WI38 (cell line): ENCODE data around the gene CDT1.

Experiments
- H3K4me3 ChIP-seq: 2 replicates; pipeline ENCODE4 v1.5.1; 2011; ENCODE audit warnings: low read depth, mild to moderate bottlenecking, control low read depth, low read length
- TF ChIP-seq, protein P1 (sequence below): IDR thresholded peaks from 2 replicates; pipeline ENCODE4 v1.5.1; 2012; ENCODE audit warnings: low read depth, mild to moderate bottlenecking, control low read depth, low read length

The CDT1 gene

DNA sequence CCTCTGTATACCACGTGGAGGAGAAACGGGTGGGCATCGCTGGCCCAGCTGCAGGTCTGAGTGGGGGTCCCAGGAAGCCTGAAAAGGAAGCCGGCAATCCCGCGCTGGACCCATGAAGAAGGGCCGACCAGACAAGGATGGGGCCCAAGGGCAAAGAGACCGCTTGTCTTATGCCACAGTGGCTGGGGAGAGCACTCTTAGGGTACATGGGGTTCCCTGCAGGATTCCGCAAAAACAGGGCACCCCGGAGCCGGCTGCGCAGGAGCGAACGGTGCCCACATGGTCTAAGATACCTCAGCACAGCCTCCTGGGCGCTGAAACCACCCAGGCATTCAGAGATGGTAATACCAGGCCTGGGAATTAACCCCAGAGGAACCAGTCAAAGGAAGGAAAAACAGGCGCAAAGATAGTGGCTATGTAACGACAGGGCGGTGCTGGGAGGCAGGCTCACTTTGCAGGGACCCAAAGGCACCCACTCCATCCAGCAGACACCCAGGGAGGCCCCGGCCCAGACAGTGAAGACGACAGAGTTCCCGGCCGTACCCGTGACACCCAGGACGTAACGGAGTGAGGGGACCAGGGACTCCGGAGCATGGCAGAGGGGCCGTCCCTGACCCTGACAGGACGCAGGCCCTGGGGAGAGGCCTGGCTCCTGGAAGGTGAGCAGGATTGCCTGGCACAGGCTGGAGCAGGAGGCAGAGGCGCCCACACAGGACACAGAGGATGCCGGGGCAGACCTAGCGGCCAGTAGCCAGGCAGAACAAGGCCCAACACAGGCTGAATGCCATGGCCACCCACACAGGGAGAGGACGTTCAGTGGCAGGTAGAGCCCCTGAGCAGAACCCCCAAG lies 28.8 kb upstream of the CDT1 start:
- H3K4me3 ChIP-seq: peak overlapping the region; percentile 51
- TF ChIP-seq, protein P1, sequence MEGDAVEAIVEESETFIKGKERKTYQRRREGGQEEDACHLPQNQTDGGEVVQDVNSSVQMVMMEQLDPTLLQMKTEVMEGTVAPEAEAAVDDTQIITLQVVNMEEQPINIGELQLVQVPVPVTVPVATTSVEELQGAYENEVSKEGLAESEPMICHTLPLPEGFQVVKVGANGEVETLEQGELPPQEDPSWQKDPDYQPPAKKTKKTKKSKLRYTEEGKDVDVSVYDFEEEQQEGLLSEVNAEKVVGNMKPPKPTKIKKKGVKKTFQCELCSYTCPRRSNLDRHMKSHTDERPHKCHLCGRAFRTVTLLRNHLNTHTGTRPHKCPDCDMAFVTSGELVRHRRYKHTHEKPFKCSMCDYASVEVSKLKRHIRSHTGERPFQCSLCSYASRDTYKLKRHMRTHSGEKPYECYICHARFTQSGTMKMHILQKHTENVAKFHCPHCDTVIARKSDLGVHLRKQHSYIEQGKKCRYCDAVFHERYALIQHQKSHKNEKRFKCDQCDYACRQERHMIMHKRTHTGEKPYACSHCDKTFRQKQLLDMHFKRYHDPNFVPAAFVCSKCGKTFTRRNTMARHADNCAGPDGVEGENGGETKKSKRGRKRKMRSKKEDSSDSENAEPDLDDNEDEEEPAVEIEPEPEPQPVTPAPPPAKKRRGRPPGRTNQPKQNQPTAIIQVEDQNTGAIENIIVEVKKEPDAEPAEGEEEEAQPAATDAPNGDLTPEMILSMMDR: no peak

DNA sequence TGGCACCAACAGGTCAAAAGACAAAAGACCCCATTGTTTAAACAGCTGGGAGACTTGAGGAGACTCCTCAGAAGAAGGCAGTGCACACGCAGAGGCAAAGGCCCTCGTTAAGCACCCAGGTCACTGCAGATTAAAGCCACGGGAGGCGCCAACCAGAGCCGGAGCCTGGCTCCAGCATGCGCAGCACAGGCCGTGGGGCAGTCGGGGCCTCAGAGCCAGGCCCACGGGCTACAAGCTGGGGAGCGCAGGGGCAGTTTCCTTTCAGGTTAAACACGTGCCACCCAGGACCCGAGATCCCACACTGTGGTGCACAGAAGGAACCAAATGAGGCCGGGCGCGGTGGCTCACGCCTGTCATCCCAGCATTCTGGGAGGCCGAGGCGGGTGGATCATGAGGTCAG lies 27.8 kb upstream of the CDT1 start:
- TF ChIP-seq, protein P1: no peak
- H3K4me3 ChIP-seq: no peak overlapping the region

DNA sequence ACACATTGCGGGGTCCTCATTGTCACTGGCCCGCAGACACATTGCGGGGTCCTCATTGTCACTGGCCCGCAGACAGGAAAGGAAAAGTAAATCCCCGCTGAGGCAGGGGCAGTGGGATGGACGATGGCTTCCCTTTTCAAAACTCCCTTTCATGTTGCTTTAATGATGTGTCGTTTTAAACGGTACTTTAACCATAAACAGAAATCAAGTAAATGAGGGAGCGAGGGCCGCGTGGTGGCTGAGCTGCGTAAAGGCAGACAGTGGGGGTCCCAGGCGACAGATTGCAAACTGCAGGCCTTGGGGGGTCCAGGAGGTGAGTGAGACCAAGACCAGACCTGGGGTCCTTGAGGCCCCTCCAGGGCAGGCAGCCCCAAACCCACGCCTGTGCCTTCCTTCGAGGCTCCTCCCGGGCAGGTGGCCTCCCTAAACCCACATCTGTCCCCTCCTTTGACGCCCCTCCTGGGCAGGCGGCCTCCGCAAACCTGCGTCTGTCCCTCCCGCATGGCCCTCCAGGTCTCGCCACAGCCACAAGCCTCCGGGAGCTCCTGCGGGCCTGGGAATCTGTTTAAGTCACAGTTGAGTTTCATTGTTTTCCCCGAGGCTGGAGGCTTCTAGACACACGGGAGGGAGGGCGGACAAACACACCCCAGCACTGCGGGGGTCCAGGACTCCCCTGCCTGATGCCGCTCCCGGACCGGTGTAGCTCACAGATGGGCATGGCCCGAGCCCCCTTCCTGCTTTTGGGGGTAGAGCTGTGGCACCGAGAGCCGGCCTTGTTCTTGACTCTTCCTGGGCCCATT lies 25.9 kb upstream of the CDT1 start:
- TF ChIP-seq, protein P1: no peak
- H3K4me3 ChIP-seq: no peak overlapping the region

DNA sequence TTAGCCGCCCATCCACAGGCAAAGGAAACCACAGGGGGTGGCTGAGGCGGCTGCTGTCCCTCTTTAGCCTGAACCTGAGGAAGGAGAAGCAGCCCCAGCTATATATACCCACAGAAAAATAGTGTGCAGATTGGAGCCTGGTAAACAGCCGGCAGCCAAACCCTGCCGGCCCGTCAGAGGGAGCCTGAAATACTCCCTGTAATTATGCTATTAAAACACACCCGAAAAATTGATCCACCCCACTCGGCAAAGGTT lies 25.4 kb upstream of the CDT1 start:
- H3K4me3 ChIP-seq: no peak overlapping the region
- TF ChIP-seq, protein P1: no peak

DNA sequence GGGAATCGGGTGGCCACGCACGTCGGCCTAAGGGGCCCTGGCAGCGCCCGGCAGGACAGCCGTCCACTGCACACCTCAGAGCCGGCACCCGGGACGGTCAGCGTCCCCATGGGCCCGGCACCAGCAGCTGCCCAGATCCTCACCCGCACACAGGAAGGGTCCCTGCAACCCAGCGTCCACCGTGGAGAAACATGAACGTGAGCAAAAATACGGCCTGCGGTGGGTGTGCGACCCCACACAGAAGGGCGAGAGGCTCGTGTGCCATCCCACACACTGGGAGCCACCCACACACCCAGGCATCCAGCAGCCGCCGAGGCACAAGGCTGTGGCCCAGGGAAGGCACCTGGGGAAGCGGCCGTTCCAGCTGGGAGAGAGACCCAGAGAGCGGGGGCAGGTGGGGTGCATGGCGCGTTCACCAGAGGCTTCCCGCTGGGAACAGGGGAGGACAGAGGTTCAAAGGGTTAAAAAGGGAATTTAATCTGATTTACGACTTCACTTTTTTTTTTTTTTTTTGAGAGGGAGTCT lies 25.0 kb upstream of the CDT1 start:
- TF ChIP-seq, protein P1: no peak
- no peak overlapping the region for H3K4me3 ChIP-seq

DNA sequence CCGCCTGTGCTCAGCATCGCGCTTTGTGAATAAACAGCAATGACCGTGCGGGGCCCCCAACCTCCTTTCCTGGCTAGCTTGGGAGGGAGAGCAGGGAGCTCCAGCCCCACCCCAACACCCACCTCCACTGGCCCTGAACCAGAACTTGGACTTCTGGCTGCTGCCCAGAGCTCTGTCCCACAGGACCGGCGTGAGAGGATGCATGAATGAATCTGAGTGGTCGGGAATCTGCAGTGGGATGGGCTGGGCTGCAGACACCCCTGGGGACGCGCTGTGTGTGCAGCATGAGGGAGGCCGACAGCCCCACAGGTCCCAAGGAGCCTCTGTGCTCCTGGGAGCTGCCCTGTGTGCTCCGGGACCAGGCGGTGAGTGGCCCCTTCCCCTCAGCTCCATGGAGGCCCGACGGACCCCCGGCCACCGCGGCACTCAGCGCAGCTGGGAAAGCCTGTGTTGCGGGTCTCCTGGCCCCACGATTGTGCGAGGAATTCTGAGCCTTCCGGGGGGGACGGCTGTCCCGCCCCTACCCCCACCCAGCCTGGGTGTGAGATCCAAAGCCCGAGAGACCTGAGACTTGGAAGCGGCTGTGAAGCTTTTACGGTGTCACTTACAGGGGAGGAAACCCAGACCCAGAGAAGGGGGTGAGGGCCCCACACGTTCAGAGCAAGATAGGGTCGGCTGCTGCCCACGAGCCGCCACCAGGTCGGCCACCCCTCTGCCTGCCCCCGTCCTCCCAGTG lies 24.0 kb upstream of the CDT1 start:
- TF ChIP-seq, protein P1: no peak
- H3K4me3 ChIP-seq: no peak overlapping the region
